Left cardiac atrium (tissue), 4 donors: Measurements from ENCODE around the gene FGF21. TPM values are rescaled to one million over a fixed set of nuclear protein-coding genes. Genes with fewer than 3 reads are reported as not detected.
A peak's percentile ranks its signal among the peaks of the same experiment; 100 is the strongest.
"Not testable (repeated sequence)": the region's sequence is repeated elsewhere in the genome, so short reads cannot be mapped to it uniquely, and the experiment has no call there.

Source experiments
- ATAC-seq, 2 donors: fragments of 200-7000 bp; cut with Tn5 transposase; one replicate each; pipeline ENCODE4 v1.9.1; 2020; ENCODE audit warnings: mild to moderate bottlenecking in 2 of 2, moderate library complexity in 2 of 2
- DNase-seq: peaks from one replicate; pipeline ENCODE4 v3.0.0-alpha.2; 2020
- intact Hi-C, 2 donors: fragments of 100-400 bp; cut with DNase I; formaldehyde crosslinking; loops; one replicate each; pipeline versions ENCODE4 v1.14.1 to v1.15.1; 2022 to 2023
- total RNA-seq, 2 donors: library from RNA; stranded (reverse); fragmentation: NEBNext Ultra II Directional; extraction: Animal tissue kit (Norgen Biotek cat#: 25700); gene quantifications; one replicate each; pipeline ENCODE4 v1.2.1, GENCODE V29; 2021
- donor health status: DM: no; HTN: yes; CAD: no.
- donor health status: DM: no; HTN: yes; CAD: no; lungs with severe emphysema.
- donor health status: DM: yes; HTN: yes; CAD: no.
- donor health status: Dilated cardiomyopathy.

Gene FGF21
- total RNA-seq, 2 donors from 2014 or later: not detected

DNA sequence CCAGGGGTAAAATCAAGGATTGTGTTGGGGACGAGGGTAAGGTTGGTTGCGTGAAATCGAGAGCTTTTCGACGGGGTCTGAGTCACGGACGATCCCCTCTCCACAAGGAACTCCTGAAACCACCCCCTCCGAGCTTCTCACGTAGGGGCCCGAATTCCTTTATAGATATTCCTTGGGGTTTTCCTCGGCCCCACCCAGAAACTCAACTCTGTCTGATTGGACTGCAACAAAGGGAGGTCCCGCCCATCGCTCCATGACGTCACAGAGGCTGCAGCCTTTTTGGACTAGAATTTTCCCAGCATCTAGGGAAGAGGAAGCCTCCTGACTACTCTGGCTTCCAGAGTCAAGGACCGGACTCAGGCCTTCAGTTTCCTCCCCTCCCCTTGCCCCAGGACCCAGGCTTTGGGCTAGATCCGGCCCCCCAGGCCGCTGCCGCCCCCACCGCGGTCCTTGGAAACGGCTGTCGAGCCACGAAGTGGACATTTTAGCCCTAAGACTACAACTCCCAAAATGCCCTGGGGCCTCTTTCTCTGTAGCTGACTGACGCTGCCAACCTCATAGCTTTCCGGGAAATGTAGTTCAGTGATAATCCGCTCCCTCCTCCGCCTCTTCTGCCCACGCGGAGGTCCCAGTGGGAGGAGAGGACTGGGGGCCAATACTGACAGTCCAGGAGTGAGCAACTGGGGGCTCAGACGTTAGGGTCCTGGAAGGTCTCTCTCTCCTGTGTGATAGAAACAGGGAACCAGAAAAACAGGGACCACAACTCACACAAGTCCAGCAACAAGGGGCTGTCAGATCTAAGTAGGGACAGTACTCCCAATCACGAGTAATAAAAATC is 8.4 kb upstream of the FGF21 start, which contains the start of gene IZUMO1:
TSS of gene IZUMO1 (minus strand) at position 172 of the 838 bp plus-strand sequence. CDS start 1,050 bp downstream, outside the sequence.
- intact Hi-C loops: no loop called here
- ATAC-seq: peak; percentile 87 to 91

GRCh38 chr19:48749571-48750198 is 5.6 kb upstream of the FGF21 start:
- DNase-seq: no peak
- no peak for ATAC-seq
- intact Hi-C loops: no loop called here

More for the DNA sequence above, 8.4 kb upstream of the FGF21 start, which contains the start of gene IZUMO1:
- DNase-seq: peak; percentile 92

GRCh38 chr19:48750351-48750750 is 5.0 kb upstream of the FGF21 start:
- ATAC-seq: no peak
- no peak for DNase-seq
- intact Hi-C loops: no loop called here

- intact Hi-C loops: no loop called here
- no peak for DNase-seq
- ATAC-seq: no peak
Measured at GRCh38 chr19:48750771-48751504, 4.4 kb upstream of the FGF21 start.

GRCh38 chr19:48751845-48752495 is 3.4 kb upstream of the FGF21 start:
- intact Hi-C loops: no loop called here
- ATAC-seq (no peak), DNase-seq (no peak)

DNA sequence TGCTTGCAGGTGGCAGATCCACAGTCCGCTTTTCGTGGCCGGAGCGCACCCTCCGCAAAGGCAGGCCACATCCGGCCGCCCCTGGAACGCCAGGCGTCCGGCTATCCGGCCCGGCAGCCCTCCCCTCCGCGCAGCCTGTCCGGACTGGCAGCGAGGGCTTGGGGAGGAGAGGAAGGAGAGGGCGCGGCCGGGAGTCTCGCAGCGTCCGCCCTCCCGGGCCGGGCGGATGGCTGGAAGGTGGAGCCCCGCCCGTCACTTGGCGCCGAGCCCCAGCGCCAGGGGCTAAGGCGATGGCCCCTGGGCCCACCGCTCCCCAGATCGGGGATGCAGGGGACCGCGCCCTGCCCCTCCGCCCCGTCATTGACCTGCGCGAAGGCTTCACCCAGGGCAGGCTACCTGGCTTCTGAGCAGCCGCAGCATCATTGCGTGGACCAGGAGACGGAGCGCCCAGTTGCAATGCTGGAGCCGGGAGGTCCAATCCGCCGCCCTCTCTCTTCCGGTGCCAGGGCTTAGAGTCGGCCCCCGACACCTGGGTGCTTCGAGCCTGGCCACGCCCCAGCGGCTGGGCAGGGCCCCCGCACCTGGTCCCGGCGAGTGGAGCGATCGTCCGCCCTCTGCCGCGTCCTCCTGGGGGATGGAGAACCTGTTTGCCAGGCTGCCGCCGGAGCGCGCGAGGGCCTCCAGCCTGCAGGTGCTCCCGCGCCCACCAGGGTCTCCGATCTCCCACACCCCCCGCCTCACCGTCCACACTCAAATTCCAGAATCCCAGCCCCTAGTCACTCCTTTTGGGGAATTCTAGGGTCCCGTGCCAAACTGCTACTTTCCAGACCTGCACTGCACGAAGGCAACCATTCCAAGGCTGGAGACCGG is 2.6 kb upstream of the FGF21 start, which contains the start of gene FUT1:
TSS of gene FUT1 (minus strand) at position 146 of the 870 bp plus-strand sequence. CDS start 1,360 bp downstream, outside the sequence.
- intact Hi-C loops: no loop called here
- peak; percentile 85 to 92 for ATAC-seq
- peak; percentile 80 for DNase-seq

DNA sequence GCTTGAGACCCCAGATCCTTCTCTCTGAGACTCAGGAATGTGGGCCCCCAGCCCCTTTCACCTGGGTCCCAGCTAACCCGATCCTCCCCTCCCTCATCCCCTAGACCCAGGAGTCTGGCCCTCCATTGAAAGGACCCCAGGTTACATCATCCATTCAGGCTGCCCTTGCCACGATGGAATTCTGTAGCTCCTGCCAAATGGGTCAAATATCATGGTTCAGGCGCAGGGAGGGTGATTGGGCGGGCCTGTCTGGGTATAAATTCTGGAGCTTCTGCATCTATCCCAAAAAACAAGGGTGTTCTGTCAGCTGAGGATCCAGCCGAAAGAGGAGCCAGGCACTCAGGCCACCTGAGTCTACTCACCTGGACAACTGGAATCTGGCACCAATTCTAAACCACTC is 463 bp downstream of the FGF21 start:
- intact Hi-C loops: no loop called here
- no peak for DNase-seq
- ATAC-seq: no peak

- no peak for ATAC-seq
- intact Hi-C loops: no loop called here
- no peak for DNase-seq
Measured at GRCh38 chr19:48756212-48756611, 888 bp downstream of the FGF21 start.

DNA sequence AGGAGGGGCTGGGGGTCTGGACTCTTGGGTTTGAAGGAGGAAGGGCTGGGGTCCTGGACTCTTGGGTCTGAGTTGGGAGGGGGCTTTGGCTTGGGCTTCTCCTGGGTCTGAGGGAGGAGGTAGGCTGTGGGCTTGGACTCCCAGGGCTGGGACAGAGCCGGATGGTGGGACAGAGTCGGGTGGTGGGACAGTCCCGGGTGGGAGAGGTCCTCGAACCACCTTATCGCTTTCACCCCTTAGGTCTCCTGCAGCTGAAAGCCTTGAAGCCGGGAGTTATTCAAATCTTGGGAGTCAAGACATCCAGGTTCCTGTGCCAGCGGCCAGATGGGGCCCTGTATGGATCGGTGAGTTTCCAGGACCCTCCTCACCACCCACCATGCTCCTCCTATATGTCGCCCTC is 1.4 kb downstream of the FGF21 start:
- intact Hi-C loops: no loop called here
- ATAC-seq: no peak
- no peak for DNase-seq

- DNase-seq: no peak
- ATAC-seq: no peak
- intact Hi-C loops: no loop called here
Measured at GRCh38 chr19:48757089-48757675, 1.9 kb downstream of the FGF21 start.

GRCh38 chr19:48757741-48758144 is 2.4 kb downstream of the FGF21 start:
- DNase-seq (no peak), ATAC-seq (no peak)
- intact Hi-C loops: no loop called here

DNA sequence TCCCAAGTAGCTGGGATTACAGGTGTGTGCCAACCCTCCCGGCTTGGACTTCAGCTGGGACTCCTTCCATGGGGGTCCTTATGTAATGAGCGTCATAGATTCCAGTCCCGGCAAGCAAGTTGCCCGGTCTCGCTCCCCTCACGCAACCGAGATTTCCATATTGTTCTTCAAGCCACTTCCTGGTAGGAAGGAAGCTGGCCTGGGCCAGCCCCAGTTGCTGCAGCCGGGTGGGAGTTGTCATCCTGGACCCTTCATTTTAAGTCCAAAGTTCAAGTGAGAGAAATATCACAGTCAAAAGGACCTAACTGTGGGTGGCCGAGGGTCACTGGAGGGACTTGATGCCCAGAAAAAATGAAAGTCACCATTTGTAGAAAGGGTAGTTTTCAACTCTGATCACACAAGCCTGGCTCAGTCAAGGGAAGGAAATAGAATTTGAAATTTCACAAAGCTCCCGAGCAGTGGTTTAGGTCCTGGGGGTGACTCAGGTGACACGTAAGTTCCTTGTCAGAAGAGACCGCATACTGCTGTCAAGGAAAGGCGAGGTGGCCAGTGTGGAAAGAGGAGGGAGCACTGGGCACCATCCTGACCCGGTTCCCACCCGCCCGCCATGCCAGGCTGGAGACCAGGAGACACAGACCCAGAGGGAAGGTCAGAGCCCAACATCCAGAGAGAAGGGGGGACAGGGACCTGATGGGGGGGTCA is 5.3 kb downstream of the FGF21 start:
- no peak for DNase-seq

DNA sequence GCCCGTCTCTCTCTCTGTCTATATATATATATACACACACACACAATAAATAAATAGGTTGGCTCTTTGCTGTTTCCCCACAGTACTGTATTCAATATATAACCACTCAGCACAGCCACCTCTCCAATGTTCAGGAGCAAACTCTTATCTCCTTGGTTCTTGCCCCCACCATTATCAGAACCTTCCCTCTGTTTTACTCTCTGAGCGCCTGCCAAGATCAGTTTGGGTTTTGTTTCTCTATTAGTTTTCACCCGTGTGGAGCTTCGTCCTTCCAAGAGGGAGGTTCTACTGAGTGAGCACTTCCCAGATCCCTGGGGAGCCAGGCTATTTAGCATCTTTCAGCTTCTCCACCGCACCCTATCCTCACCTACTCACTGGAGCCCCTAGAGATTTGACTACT is 10.5 kb downstream of the FGF21 start:
- ATAC-seq, intact Hi-C loops, DNase-seq: not testable (repeated sequence)

More for the DNA sequence above, 5.3 kb downstream of the FGF21 start:
- intact Hi-C loops: no loop called here
- peak in 1 of 2 donors; percentile 38 for ATAC-seq

DNA sequence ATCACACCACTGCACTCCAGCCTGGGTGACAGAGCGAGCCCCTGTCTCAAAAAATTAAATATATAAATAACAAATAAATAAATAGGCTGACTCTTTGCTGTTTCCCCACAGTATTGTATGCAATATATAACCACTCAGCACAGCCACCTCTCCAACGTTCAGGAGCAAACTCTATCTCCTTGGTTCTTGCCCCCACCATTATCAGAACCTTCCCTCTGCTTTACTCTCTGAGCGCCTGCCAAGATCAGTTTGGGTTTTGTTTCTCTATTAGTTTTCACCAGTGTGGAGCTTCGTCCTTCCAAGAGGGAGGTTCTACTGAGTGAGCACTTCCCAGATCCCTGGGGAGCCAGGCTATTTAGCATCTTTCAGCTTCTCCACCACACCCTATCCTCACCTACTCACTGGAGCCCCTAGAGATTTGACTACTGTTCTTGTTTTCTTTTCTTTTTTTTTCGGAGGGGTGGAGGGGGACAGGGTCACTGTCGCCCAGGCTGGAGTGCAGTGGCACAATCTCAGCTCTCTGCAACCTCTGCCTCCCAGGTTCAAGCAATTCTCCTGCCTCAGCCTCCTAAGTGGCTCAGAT is 12.9 kb downstream of the FGF21 start:
- DNase-seq, intact Hi-C loops, ATAC-seq: not testable (repeated sequence)

DNA sequence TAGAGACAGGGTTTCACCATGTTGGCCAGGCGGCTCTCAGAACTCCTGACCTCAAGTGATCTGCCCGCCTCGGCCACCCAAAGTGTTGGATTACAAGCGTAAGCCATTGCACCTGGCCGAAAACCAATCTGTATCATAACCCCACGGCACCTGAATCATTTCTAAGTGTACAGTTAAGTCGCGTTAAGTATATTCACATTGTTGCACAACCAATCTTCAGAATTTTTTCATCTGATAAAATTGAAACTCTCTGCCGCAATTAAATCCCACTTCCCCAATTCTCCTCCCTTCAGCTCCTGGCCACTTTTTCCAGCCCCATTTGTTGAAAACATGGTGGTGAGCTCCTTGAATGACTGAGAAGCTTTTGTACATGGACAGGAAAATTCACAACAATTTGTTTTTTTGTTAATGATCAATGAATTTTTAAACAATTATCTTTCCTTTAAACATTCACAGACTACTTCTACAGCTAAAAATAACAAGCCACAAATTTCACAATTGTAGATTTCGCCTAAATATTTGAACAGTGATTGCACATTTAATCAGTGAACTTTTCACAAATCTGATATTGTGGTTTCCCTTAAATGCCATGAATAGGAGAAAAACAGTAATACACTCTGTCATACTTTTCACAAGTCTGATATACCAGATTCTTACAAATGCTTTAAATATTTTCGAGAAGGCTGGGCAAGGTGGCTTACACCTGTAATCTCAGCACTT is 13.8 kb downstream of the FGF21 start:
- ATAC-seq (no peak), DNase-seq (no peak)
- intact Hi-C loops: no loop called here

DNA sequence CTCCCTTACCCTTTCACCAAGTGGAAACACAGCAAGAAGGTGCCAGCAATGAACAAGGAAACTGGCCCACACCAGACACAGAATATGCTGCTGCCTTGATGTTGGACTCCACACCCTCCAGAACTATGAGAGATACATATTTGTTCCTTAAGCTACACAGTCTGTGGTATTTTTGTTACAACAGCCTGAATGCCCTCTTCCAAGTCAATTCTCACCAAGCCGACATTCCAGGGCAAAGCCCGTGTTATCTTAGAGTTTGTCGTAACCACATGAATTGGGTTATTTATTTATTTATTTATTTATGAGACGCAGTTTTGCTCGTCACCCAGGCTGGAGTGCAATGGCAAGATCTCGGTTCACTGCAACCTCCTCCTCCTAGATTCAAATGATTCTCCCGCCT is 14.9 kb downstream of the FGF21 start:
- intact Hi-C loops: no loop called here
- DNase-seq: no peak
- no peak for ATAC-seq
